GM18499 (cell line): ENCODE measurements around the gene SASS6.

Experiments used
- ATAC-seq: cut with Tn5 transposase; IDR thresholded peaks from one replicate; pipeline ENCODE4 v1.9.1; 2021; ENCODE audit warnings: moderate number of reproducible peaks; ENCODE audit not compliant: insufficient read depth, unreplicated experiment

Gene SASS6

GRCh38 chr1:100132566-100133477 is at the start of gene SASS6, which contains the start of gene TRMT13:
Gene SASS6 (minus strand): TSS chr1:100132930. CDS start chr1:100132814, 116 bp downstream.
Gene TRMT13 (plus strand): TSS chr1:100133163. CDS start chr1:100133169, 6 bp downstream.
- peak; percentile 75 for ATAC-seq

GRCh38 chr1:100178091-100178490 is 45.4 kb upstream of the SASS6 start, which contains the start of gene LRRC39:
Gene LRRC39 (minus strand): TSS chr1:100178256. CDS start chr1:100168516, 9,740 bp downstream.
- ATAC-seq, result no peak

GRCh38 chr1:100177295-100178041 is 44.7 kb upstream of the SASS6 start:
- no peak for ATAC-seq

GRCh38 chr1:100168051-100168450 is 35.3 kb upstream of the SASS6 start:
- no peak for ATAC-seq

GRCh38 chr1:100164702-100165101 is 32.0 kb upstream of the SASS6 start:
- no peak for ATAC-seq

- no peak for ATAC-seq
These were observed 31.5 kb upstream of the SASS6 start for GRCh38 chr1:100164216-100164615.

GRCh38 chr1:100162881-100163280 is 30.2 kb upstream of the SASS6 start:
- no peak for ATAC-seq

GRCh38 chr1:100152271-100152670 is 19.5 kb upstream of the SASS6 start:
- peak; percentile 74 for ATAC-seq

GRCh38 chr1:100151679-100152078 is 18.9 kb upstream of the SASS6 start:
- no peak for ATAC-seq

GRCh38 chr1:100147875-100148274 is 15.1 kb upstream of the SASS6 start:
- no peak for ATAC-seq

- ATAC-seq, result no peak
These were observed 14.2 kb upstream of the SASS6 start for GRCh38 chr1:100146958-100147357.

GRCh38 chr1:100145116-100145515 is 12.4 kb upstream of the SASS6 start:
- ATAC-seq, result no peak

GRCh38 chr1:100142343-100142742 is 9.6 kb upstream of the SASS6 start:
- ATAC-seq, result no peak

- no peak for ATAC-seq
These were observed 8.5 kb upstream of the SASS6 start for GRCh38 chr1:100141192-100141591.

GRCh38 chr1:100137602-100138001 is 4.9 kb upstream of the SASS6 start:
- ATAC-seq, result no peak

GRCh38 chr1:100134872-100135271 is 2.1 kb upstream of the SASS6 start:
- no peak for ATAC-seq

GRCh38 chr1:100131623-100132022 is 1.1 kb downstream of the SASS6 start:
- no peak for ATAC-seq

- ATAC-seq, result no peak
These were observed 2.1 kb downstream of the SASS6 start for GRCh38 chr1:100130552-100131077.

- no peak for ATAC-seq
These were observed 5.5 kb downstream of the SASS6 start for GRCh38 chr1:100127226-100127625.

- ATAC-seq, result no peak
These were observed 10.6 kb downstream of the SASS6 start for GRCh38 chr1:100122177-100122576.

GRCh38 chr1:100115524-100115923 is 17.2 kb downstream of the SASS6 start:
- ATAC-seq, result no peak
